AG10803 (cell line): ENCODE results near the gene GMFB.

Experiments used
- DNase-seq: peaks from one replicate; pipeline ENCODE4 v3.0.0; 2010; ENCODE audit warnings: low read depth
- H3K4me3 ChIP-seq: 2 replicates; pipeline ENCODE4 v1.5.1; 2011; ENCODE audit warnings: mild to moderate bottlenecking, low read length, control low read depth
- TF ChIP-seq, protein P1 (sequence below): conservative IDR thresholded peaks from 2 replicates; pipeline ENCODE4 v1.5.1; 2011; ENCODE audit warnings: mild to moderate bottlenecking, low read length, control low read depth, inconsistent platforms

The GMFB gene

GRCh38 chr14:54486685-54487084 is 2.1 kb downstream of the GMFB start:
- TF ChIP-seq, protein P1, sequence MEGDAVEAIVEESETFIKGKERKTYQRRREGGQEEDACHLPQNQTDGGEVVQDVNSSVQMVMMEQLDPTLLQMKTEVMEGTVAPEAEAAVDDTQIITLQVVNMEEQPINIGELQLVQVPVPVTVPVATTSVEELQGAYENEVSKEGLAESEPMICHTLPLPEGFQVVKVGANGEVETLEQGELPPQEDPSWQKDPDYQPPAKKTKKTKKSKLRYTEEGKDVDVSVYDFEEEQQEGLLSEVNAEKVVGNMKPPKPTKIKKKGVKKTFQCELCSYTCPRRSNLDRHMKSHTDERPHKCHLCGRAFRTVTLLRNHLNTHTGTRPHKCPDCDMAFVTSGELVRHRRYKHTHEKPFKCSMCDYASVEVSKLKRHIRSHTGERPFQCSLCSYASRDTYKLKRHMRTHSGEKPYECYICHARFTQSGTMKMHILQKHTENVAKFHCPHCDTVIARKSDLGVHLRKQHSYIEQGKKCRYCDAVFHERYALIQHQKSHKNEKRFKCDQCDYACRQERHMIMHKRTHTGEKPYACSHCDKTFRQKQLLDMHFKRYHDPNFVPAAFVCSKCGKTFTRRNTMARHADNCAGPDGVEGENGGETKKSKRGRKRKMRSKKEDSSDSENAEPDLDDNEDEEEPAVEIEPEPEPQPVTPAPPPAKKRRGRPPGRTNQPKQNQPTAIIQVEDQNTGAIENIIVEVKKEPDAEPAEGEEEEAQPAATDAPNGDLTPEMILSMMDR: no peak
- no peak for DNase-seq
- H3K4me3 ChIP-seq: no peak overlapping the region

GRCh38 chr14:54483846-54484245 is 4.9 kb downstream of the GMFB start:
- no peak overlapping the region for H3K4me3 ChIP-seq
- DNase-seq: no peak
- TF ChIP-seq, protein P1: no peak

- no peak for DNase-seq
- no peak overlapping the region for H3K4me3 ChIP-seq
- TF ChIP-seq, protein P1: no peak
Observed at GRCh38 chr14:54483073-54483745, 5.6 kb downstream of the GMFB start.

- DNase-seq: no peak
Observed at GRCh38 chr14:54481695-54482094, 7.1 kb downstream of the GMFB start.

GRCh38 chr14:54480830-54481562 is 7.8 kb downstream of the GMFB start:
- TF ChIP-seq, protein P1: no peak
- DNase-seq: no peak
- no peak overlapping the region for H3K4me3 ChIP-seq

More at GRCh38 chr14:54481695-54482094, 7.1 kb downstream of the GMFB start:
- TF ChIP-seq, protein P1: no peak
- H3K4me3 ChIP-seq: no peak overlapping the region

GRCh38 chr14:54478636-54479215 is 10.1 kb downstream of the GMFB start:
- no peak for DNase-seq
- H3K4me3 ChIP-seq: no peak overlapping the region
- TF ChIP-seq, protein P1: no peak
